HepG2 (cell line): ENCODE measurements around the gene TMEM79. TPM values are rescaled to one million over a fixed set of nuclear protein-coding genes. Genes with fewer than 3 reads are reported as not detected.
A peak's percentile ranks its signal among the peaks of the same experiment; 100 is the strongest.

ENCODE experiments used
- ERF ChIP-seq: IDR thresholded peaks from 2 replicates; pipeline ENCODE4 v1.6.1; 2018; ENCODE audit warnings: missing biosample characterization, missing genetic modification reagents
- FOXO4 ChIP-seq: sonication (generic); formaldehyde crosslinking; conservative IDR thresholded peaks from 2 replicates; pipeline ENCODE4 v1.8.1; 2023; ENCODE audit warnings: missing genetic modification reagents
- GLI4 ChIP-seq: sonication (generic); formaldehyde crosslinking; IDR thresholded peaks from 2 replicates; pipeline ENCODE4 v1.5.1; 2020; ENCODE audit warnings: missing genetic modification reagents, mild to moderate bottlenecking, moderate library complexity, borderline replicate concordance
- NR3C1 ChIP-seq: sonication (generic); formaldehyde crosslinking; IDR thresholded peaks from 2 replicates; pipeline ENCODE4 v1.4.0; 2020; ENCODE audit warnings: missing genetic modification reagents
- PHB2 ChIP-seq: fragments of 450-650 bp; IDR thresholded peaks from 2 replicates; pipeline ENCODE4 v1.6.1; 2018; ENCODE audit not compliant: partially characterized antibody
- PRDM10 ChIP-seq: sonication (generic); formaldehyde crosslinking; IDR thresholded peaks from 2 replicates; pipeline ENCODE4 v1.4.0; 2020; ENCODE audit warnings: low read depth, missing genetic modification reagents
- ZFP90 ChIP-seq: sonication (generic); formaldehyde crosslinking; IDR thresholded peaks from 2 replicates; pipeline ENCODE4 v1.8.0; 2022; ENCODE audit warnings: missing genetic modification reagents, mild to moderate bottlenecking, inconsistent platforms, borderline replicate concordance
- ZNF264 ChIP-seq: sonication (generic); formaldehyde crosslinking; IDR thresholded peaks from 2 replicates; pipeline ENCODE4 v1.4.0; 2020; ENCODE audit warnings: missing genetic modification reagents
- ZNF496 ChIP-seq: sonication (generic); formaldehyde crosslinking; IDR thresholded peaks from 2 replicates; pipeline ENCODE4 v1.8.1; 2023; ENCODE audit warnings: mild to moderate bottlenecking, moderate library complexity, missing genetic modification reagents; ENCODE audit not compliant: insufficient replicate concordance
- ZNF567 ChIP-seq: sonication (generic); formaldehyde crosslinking; IDR thresholded peaks from 2 replicates; pipeline ENCODE4 v1.8.1; 2023; ENCODE audit warnings: mild to moderate bottlenecking, missing genetic modification reagents, borderline replicate concordance
- ZNF570 ChIP-seq: sonication (generic); formaldehyde crosslinking; IDR thresholded peaks from 2 replicates; pipeline ENCODE4 v1.4.0; 2020; ENCODE audit warnings: mild to moderate bottlenecking, missing genetic modification reagents, borderline replicate concordance
- ZNF710 ChIP-seq: sonication (generic); formaldehyde crosslinking; IDR thresholded peaks from 2 replicates; pipeline ENCODE4 v1.5.0; 2020; ENCODE audit warnings: mild to moderate bottlenecking, missing genetic modification reagents, borderline replicate concordance
- polyA plus RNA-seq, 8 experiments: library from polyadenylated mRNA; depleted of rRNA in 3 of 8; stranded (reverse) in 7 of 8; unstranded in 1 of 8; fragments of >200 nt; fragmentation: Illumina TruSeq in 4 of 8; extraction: Trizol in 4 of 8; gene quantifications; 2 replicates each; pipeline versions ENCODE4 v1.2.1 to v1.2.3, GENCODE V29; 2011 to 2016; ENCODE audit warnings: low read depth in 4 of 8, missing spikeins in 1 of 8, mixed read lengths in 1 of 8; ENCODE audit not compliant: insufficient read depth in 1 of 8
- total RNA-seq, 5 experiments: library from RNA; depleted of rRNA; stranded (reverse); fragments of >200 nt; fragmentation: Illumina TruSeq; extraction: Trizol; gene quantifications; 2 replicates each; pipeline ENCODE4 v1.2.3, GENCODE V29; 2016; ENCODE audit warnings: low read depth in 1 of 5
- TF ChIP-seq, protein P1 (sequence below), 2 experiments: IDR thresholded peaks; 2 replicates each; pipeline ENCODE4 v1.6.1; 2011 to 2012; ENCODE audit warnings: low read length in 2 of 2, borderline replicate concordance in 1 of 2, low read depth in 1 of 2, mild to moderate bottlenecking in 1 of 2, moderate library complexity in 1 of 2
- TF ChIP-seq, protein P2 (sequence below): sonication (generic); formaldehyde crosslinking; conservative IDR thresholded peaks from 2 replicates; pipeline ENCODE4 v1.4.0; 2020; ENCODE audit warnings: missing genetic modification reagents

The TMEM79 gene
- total and polyA plus RNA-seq, 2 of the 13 experiments (the other 11 are each of a cell fraction or from before 2014, with no cell fraction given) = 1.2 to 1.9 TPM

DNA sequence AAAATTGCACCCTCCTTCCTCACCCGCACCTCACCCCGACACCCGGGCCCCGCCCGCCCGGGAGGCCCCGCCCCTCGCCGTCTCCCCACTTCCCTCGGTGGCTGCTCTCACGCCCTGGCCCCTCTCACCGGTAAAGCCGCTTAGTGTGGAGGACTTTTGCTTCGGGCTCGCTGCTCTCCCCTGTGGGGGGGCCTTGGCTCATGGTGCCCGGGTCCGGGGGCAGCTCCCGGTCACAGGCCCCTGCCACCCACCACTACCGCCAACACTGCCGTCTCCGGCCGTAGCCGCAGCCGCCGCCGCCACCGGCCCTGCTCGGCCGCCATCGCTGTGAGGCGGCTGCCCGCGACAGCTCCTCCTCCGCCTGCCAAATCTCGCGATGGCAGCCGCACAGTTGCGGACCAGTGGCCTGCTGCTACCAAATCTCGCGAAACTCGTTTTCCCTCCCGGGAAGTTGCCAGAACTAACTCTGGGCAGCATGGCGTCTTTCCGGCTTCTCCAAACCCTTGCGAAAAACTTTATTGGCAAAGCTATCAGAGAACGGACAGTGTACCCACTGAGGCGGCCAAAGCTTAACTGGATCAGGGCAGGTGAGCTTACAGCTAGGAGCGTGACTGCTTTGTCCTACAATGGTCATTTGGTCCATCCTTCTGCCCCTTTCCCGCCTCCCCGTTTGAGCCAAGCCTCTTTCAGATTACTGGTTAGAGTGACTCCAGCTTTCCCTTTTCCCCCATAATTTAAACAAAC is 1.5 kb upstream of the TMEM79 start, which contains the start of gene SMG5 (continued):
- TF ChIP-seq ZFP90 (CRISPR knock-in tag) = peak; percentile 65; the same call in 1 of the 2 replicates
- peak; percentile 85 for TF ChIP-seq ERF (CRISPR knock-in tag)
- TF ChIP-seq, protein P1, sequence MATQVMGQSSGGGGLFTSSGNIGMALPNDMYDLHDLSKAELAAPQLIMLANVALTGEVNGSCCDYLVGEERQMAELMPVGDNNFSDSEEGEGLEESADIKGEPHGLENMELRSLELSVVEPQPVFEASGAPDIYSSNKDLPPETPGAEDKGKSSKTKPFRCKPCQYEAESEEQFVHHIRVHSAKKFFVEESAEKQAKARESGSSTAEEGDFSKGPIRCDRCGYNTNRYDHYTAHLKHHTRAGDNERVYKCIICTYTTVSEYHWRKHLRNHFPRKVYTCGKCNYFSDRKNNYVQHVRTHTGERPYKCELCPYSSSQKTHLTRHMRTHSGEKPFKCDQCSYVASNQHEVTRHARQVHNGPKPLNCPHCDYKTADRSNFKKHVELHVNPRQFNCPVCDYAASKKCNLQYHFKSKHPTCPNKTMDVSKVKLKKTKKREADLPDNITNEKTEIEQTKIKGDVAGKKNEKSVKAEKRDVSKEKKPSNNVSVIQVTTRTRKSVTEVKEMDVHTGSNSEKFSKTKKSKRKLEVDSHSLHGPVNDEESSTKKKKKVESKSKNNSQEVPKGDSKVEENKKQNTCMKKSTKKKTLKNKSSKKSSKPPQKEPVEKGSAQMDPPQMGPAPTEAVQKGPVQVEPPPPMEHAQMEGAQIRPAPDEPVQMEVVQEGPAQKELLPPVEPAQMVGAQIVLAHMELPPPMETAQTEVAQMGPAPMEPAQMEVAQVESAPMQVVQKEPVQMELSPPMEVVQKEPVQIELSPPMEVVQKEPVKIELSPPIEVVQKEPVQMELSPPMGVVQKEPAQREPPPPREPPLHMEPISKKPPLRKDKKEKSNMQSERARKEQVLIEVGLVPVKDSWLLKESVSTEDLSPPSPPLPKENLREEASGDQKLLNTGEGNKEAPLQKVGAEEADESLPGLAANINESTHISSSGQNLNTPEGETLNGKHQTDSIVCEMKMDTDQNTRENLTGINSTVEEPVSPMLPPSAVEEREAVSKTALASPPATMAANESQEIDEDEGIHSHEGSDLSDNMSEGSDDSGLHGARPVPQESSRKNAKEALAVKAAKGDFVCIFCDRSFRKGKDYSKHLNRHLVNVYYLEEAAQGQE (IDR thresholded peaks at IDR 0.05; ENCODE audit: borderline replicate concordance in 1 of 2, low read depth in 1 of 2, low read length in 2 of 2) = peak in 1 of 2 experiments; percentile 43; a peak in 1 of 4 replicates
- TF ChIP-seq PRDM10 (CRISPR knock-in tag) = 0 out of 2 replicates have a peak, but pooled peaks have one; percentile 53
- peak; percentile 79 for TF ChIP-seq ZNF710 (CRISPR knock-in tag)
- no peak for TF ChIP-seq ZNF570
- TF ChIP-seq PHB2 = no peak
- TF ChIP-seq FOXO4 (CRISPR knock-in tag) = peak; percentile 98
- TF ChIP-seq ZNF264 (CRISPR knock-in tag) = peak; percentile 69; the same call in 1 of the 2 replicates
- no peak for TF ChIP-seq GLI4 (CRISPR knock-in tag)
- TF ChIP-seq ZNF496 (CRISPR knock-in tag) = no peak
- no peak; the same call in 1 of the 2 replicates for TF ChIP-seq ZNF567
- TF ChIP-seq, protein P2, sequence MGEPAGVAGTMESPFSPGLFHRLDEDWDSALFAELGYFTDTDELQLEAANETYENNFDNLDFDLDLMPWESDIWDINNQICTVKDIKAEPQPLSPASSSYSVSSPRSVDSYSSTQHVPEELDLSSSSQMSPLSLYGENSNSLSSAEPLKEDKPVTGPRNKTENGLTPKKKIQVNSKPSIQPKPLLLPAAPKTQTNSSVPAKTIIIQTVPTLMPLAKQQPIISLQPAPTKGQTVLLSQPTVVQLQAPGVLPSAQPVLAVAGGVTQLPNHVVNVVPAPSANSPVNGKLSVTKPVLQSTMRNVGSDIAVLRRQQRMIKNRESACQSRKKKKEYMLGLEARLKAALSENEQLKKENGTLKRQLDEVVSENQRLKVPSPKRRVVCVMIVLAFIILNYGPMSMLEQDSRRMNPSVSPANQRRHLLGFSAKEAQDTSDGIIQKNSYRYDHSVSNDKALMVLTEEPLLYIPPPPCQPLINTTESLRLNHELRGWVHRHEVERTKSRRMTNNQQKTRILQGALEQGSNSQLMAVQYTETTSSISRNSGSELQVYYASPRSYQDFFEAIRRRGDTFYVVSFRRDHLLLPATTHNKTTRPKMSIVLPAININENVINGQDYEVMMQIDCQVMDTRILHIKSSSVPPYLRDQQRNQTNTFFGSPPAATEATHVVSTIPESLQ (CRISPR knock-in tag) = 0 out of 2 replicates have a peak, but pooled peaks have one; percentile 74
- no peak for TF ChIP-seq NR3C1 (CRISPR knock-in tag)
